Measurements from ENCODE around the gene RTL10.

GRCh38 chr22:19897726-19898125, 43.1 kb upstream of the RTL10 start:
- TF ChIP-seq CTCF (IDR thresholded peaks at IDR 0.05; ENCODE audit: low read depth, low read length, poor library complexity, severe bottlenecking) (no peak), EZH2phosphoT487 (IDR thresholded peaks at IDR 0.05; ENCODE audit: borderline replicate concordance, low read length) (no peak)
